Measurements from ENCODE around the gene PSAT1. TPM values are rescaled to one million over a fixed set of nuclear protein-coding genes. Genes with fewer than 3 reads are reported as not detected.

The PSAT1 gene
- total RNA-seq, 2 donors from 2014 or later, result 21.8 to 49.3 TPM

- no peak for DNase-seq
- TF ChIP-seq CTCF (IDR thresholded peaks at IDR 0.05) (no peak), POLR2A (IDR thresholded peaks at IDR 0.05) (no peak)
- ATAC-seq, result no peak
- Histone ChIP-seq H3K9me3 (no peaks in the 10 kb centered on the region), H3K27ac (no peak overlapping the region), H3K4me3 (no peak overlapping the region), H3K27me3 (no peaks in the 10 kb centered on the region), H3K4me1 (no peaks in the 10 kb centered on the region), H3K36me3 (replicated peaks in 1 of 2; ENCODE audit: insufficient read depth in 1 of 2, low read depth in 2 of 2) (no peaks in the 10 kb centered on the region)
- 48 to 53% methylated on average over 3 of the region's 3 CpGs for WGBS, 2 donors
- intact Hi-C loops (cut with DNase I), result no loop called here
These were observed 35.5 kb downstream of the PSAT1 start for GRCh38 chr9:78332381-78332780.

DNA sequence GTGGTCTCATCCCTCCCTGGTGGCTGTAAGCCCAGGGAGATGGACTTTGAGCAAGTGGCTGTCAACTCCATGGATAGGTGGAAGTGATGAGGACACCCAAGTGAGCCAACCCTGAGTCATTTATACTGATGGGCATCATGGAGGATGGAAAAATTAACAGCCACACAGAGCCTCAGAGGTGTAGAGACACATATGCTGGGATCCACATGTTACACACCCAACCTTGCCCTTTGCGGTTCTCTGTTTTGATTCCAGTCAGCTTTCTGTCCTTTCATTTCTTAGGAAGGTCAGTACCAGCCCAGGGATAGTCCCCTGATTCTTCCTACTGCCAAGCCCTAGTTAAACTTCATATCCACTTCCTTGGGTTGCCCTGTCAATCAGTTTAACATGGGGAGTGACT, 51.9 kb downstream of the PSAT1 start:
- H3K4me3 ChIP-seq, result no peak overlapping the region
- TF ChIP-seq POLR2A (IDR thresholded peaks at IDR 0.05) (no peak), CTCF (IDR thresholded peaks at IDR 0.05) (no peak)
- H3K36me3 ChIP-seq (replicated peaks in 1 of 2; ENCODE audit: insufficient read depth in 1 of 2, low read depth in 2 of 2), result no peaks in the 10 kb centered on the region
- ATAC-seq (no peak), DNase-seq (no peak)
- no peak overlapping the region for H3K27ac ChIP-seq
- WGBS, 2 donors, result 93 to 100% methylated on average over 1 of the region's 1 CpG
- H3K4me1 ChIP-seq, result no peaks in the 10 kb centered on the region
- no peaks in the 10 kb centered on the region for H3K9me3 ChIP-seq
- H3K27me3 ChIP-seq, result no peaks in the 10 kb centered on the region
- intact Hi-C loops (cut with DNase I), result no loop called here

DNA sequence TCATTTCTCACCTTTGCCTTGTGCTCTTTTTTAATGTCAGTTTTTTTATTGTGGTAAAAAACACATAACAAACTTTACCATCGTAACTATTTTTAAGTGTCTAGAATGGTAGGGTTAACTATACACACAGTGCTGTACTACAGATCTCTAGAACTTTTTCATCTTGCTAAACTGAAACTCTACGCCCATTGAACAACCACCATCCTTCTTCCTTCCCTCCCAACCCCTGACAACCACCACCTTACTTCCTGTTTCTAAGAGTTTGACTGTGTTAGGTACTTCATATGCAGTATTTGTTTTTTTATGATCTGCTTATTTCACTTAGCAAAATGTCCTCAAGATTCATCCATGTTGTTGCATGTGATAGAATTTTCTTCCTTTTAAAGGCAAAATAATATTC, 54.9 kb downstream of the PSAT1 start:
- Histone ChIP-seq H3K27ac (no peak overlapping the region), H3K4me1 (no peaks in the 10 kb centered on the region), H3K36me3 (replicated peaks in 1 of 2; ENCODE audit: insufficient read depth in 1 of 2, low read depth in 2 of 2) (no peaks in the 10 kb centered on the region), H3K27me3 (no peaks in the 10 kb centered on the region), H3K9me3 (no peaks in the 10 kb centered on the region), H3K4me3 (no peak overlapping the region)
- ATAC-seq, result no peak
- no peak for DNase-seq
- TF ChIP-seq POLR2A (IDR thresholded peaks at IDR 0.05), result no peak
- no peak for TF ChIP-seq CTCF (IDR thresholded peaks at IDR 0.05)
- intact Hi-C loops (cut with DNase I), result no loop called here
- 84 to 90% methylated on average over 2 of the region's 2 CpGs for WGBS, 2 donors

- intact Hi-C loops (cut with DNase I), result no loop called here
- H3K4me3 ChIP-seq, result no peak overlapping the region
- ATAC-seq, result no peak
- H3K9me3 ChIP-seq, result no peaks in the 10 kb centered on the region
- H3K36me3 ChIP-seq (replicated peaks in 1 of 2; ENCODE audit: insufficient read depth in 1 of 2, low read depth in 2 of 2), result no peaks in the 10 kb centered on the region
- no peaks in the 10 kb centered on the region for H3K27me3 ChIP-seq
- DNase-seq, result no peak
- no peak overlapping the region for H3K27ac ChIP-seq
- TF ChIP-seq POLR2A (IDR thresholded peaks at IDR 0.05) (no peak), CTCF (IDR thresholded peaks at IDR 0.05) (no peak)
- H3K4me1 ChIP-seq, result no peaks in the 10 kb centered on the region
These were observed 57.5 kb downstream of the PSAT1 start for GRCh38 chr9:78354324-78354973.

GRCh38 chr9:78354989-78355388, 58.1 kb downstream of the PSAT1 start:
- DNase-seq (no peak), ATAC-seq (no peak)
- no peak overlapping the region for H3K4me3 ChIP-seq
- no peaks in the 10 kb centered on the region for H3K4me1 ChIP-seq
- no peaks in the 10 kb centered on the region for H3K27me3 ChIP-seq
- no peaks in the 10 kb centered on the region for H3K9me3 ChIP-seq
- H3K36me3 ChIP-seq (replicated peaks in 1 of 2; ENCODE audit: insufficient read depth in 1 of 2, low read depth in 2 of 2), result no peaks in the 10 kb centered on the region
- 68 to 69% methylated on average over 3 of the region's 3 CpGs for WGBS, 2 donors
- intact Hi-C loops (cut with DNase I), result no loop called here
- TF ChIP-seq POLR2A (IDR thresholded peaks at IDR 0.05), result no peak
- TF ChIP-seq CTCF (IDR thresholded peaks at IDR 0.05), result no peak
- no peak overlapping the region for H3K27ac ChIP-seq
